ES-I3 (cell line): ENCODE measurements around the gene USO1.
"Not testable (repeated sequence)": the region's sequence is repeated elsewhere in the genome, so short reads cannot be mapped to it uniquely, and the experiment has no call there.

ENCODE experiments used
- H3K36me3 ChIP-seq: 2 replicates; pipeline ENCODE4 v1.6.1; 2013; ENCODE audit warnings: mild to moderate bottlenecking, low read length, control low read depth, moderate library complexity; ENCODE audit not compliant: insufficient read depth
- H3K4me1 ChIP-seq: 2 replicates; pipeline ENCODE4 v1.6.1; 2013; ENCODE audit warnings: mild to moderate bottlenecking, control low read depth, low read length; ENCODE audit not compliant: insufficient read depth
- H3K9ac ChIP-seq: 2 replicates; pipeline ENCODE4 v1.6.1; 2013; ENCODE audit warnings: low read depth, mild to moderate bottlenecking, low read length, moderate library complexity
- H3K9me3 ChIP-seq: 2 replicates; pipeline ENCODE4 v1.6.1; 2013; ENCODE audit warnings: mild to moderate bottlenecking, low read length, moderate library complexity; ENCODE audit not compliant: control insufficient read depth, insufficient read depth

USO1 gene

GRCh38 chr4:75724867-75725724 lies 719 bp downstream of the USO1 start:
- Histone ChIP-seq H3K4me1 (peaks cover 9% of the 10 kb centered on the region; the same call in 1 of the 2 replicates), H3K9me3 (no peaks in the 10 kb centered on the region), H3K36me3 (no peaks in the 10 kb centered on the region), H3K9ac (peak overlapping the region; percentile 96)

- H3K9me3 ChIP-seq, H3K4me1 ChIP-seq, H3K36me3 ChIP-seq: not testable (repeated sequence)
- H3K9ac ChIP-seq, result peak overlapping the region; percentile 96
Observed at GRCh38 chr4:75725942-75726538, 1.7 kb downstream of the USO1 start.

GRCh38 chr4:75726577-75726976 lies 2.2 kb downstream of the USO1 start:
- H3K9me3 ChIP-seq, result no peaks in the 10 kb centered on the region
- H3K4me1 ChIP-seq, result peaks cover 9% of the 10 kb centered on the region; the same call in 1 of the 2 replicates
- H3K9ac ChIP-seq, result peak overlapping the region; percentile 96; the same call in 1 of the 2 replicates
- no peaks in the 10 kb centered on the region for H3K36me3 ChIP-seq

GRCh38 chr4:75727073-75727472 lies 2.7 kb downstream of the USO1 start:
- H3K4me1 ChIP-seq, result peaks cover 7% of the 10 kb centered on the region; the same call in 1 of the 2 replicates
- no peak overlapping the region; the same call in 1 of the 2 replicates for H3K9ac ChIP-seq
- H3K9me3 ChIP-seq, result no peaks in the 10 kb centered on the region
- no peaks in the 10 kb centered on the region for H3K36me3 ChIP-seq

GRCh38 chr4:75729836-75730235 lies 5.5 kb downstream of the USO1 start:
- no peaks in the 10 kb centered on the region for H3K4me1 ChIP-seq
- no peaks in the 10 kb centered on the region; the same call in 1 of the 2 replicates for H3K9me3 ChIP-seq
- H3K36me3 ChIP-seq, result no peaks in the 10 kb centered on the region
- no peak overlapping the region for H3K9ac ChIP-seq

- H3K9ac ChIP-seq, result no peak overlapping the region
- H3K36me3 ChIP-seq, result no peaks in the 10 kb centered on the region
- no peaks in the 10 kb centered on the region; the same call in 1 of the 2 replicates for H3K9me3 ChIP-seq
- H3K4me1 ChIP-seq, result no peaks in the 10 kb centered on the region
Observed at GRCh38 chr4:75733369-75733768, 9.0 kb downstream of the USO1 start.

GRCh38 chr4:75735525-75735924 lies 11.1 kb downstream of the USO1 start:
- H3K36me3 ChIP-seq, result no peaks in the 10 kb centered on the region
- no peaks in the 10 kb centered on the region; the same call in 1 of the 2 replicates for H3K9me3 ChIP-seq
- H3K9ac ChIP-seq, result no peak overlapping the region
- no peaks in the 10 kb centered on the region for H3K4me1 ChIP-seq

GRCh38 chr4:75736862-75737261 lies 12.5 kb downstream of the USO1 start:
- no peaks in the 10 kb centered on the region for H3K4me1 ChIP-seq
- no peaks in the 10 kb centered on the region; the same call in 1 of the 2 replicates for H3K9me3 ChIP-seq
- no peak overlapping the region for H3K9ac ChIP-seq
- no peaks in the 10 kb centered on the region; the same call in 1 of the 2 replicates for H3K36me3 ChIP-seq

GRCh38 chr4:75737398-75737797 lies 13.0 kb downstream of the USO1 start:
- Histone ChIP-seq H3K9me3 (no peaks in the 10 kb centered on the region; the same call in 1 of the 2 replicates), H3K4me1 (no peaks in the 10 kb centered on the region), H3K36me3 (no peaks in the 10 kb centered on the region; the same call in 1 of the 2 replicates), H3K9ac (no peak overlapping the region)

- H3K36me3 ChIP-seq, result no peaks in the 10 kb centered on the region; the same call in 1 of the 2 replicates
- no peaks in the 10 kb centered on the region for H3K9me3 ChIP-seq
- H3K4me1 ChIP-seq, result no peaks in the 10 kb centered on the region
- no peak overlapping the region for H3K9ac ChIP-seq
Observed at GRCh38 chr4:75741027-75741426, 16.6 kb downstream of the USO1 start.

- Histone ChIP-seq H3K36me3 (no peaks in the 10 kb centered on the region; the same call in 1 of the 2 replicates), H3K9ac (no peak overlapping the region), H3K4me1 (no peaks in the 10 kb centered on the region), H3K9me3 (no peaks in the 10 kb centered on the region)
Observed at GRCh38 chr4:75742451-75742850, 18.1 kb downstream of the USO1 start.

- no peaks in the 10 kb centered on the region for H3K9me3 ChIP-seq
- no peak overlapping the region for H3K9ac ChIP-seq
- no peaks in the 10 kb centered on the region; the same call in 1 of the 2 replicates for H3K36me3 ChIP-seq
- H3K4me1 ChIP-seq, result no peaks in the 10 kb centered on the region
Observed at GRCh38 chr4:75745161-75745560, 20.8 kb downstream of the USO1 start.

- H3K9ac ChIP-seq, result no peak overlapping the region
- no peaks in the 10 kb centered on the region; the same call in 1 of the 2 replicates for H3K36me3 ChIP-seq
- no peaks in the 10 kb centered on the region for H3K9me3 ChIP-seq
- no peaks in the 10 kb centered on the region for H3K4me1 ChIP-seq
Observed at GRCh38 chr4:75745721-75746199, 21.4 kb downstream of the USO1 start.

GRCh38 chr4:75752637-75753036 lies 28.3 kb downstream of the USO1 start:
- H3K36me3 ChIP-seq, result no peaks in the 10 kb centered on the region
- H3K4me1 ChIP-seq, result no peaks in the 10 kb centered on the region
- H3K9ac ChIP-seq, result no peak overlapping the region
- no peaks in the 10 kb centered on the region for H3K9me3 ChIP-seq
